RPMI8226 (cell line): ENCODE measurements around the gene MAML2.
A peak's percentile ranks its signal among the peaks of the same experiment; 100 is the strongest.

Experiments used
- DNase-seq: peaks from one replicate; pipeline ENCODE4 v3.0.0-alpha.2; 2015

Gene MAML2

GRCh38 chr11:96342961-96343711, at the start of gene MAML2:
MAML2 (minus strand) TSS chr11:96343195; CDS start chr11:96341895, 1,300 bp downstream.
- DNase-seq: peak; percentile 95

DNA sequence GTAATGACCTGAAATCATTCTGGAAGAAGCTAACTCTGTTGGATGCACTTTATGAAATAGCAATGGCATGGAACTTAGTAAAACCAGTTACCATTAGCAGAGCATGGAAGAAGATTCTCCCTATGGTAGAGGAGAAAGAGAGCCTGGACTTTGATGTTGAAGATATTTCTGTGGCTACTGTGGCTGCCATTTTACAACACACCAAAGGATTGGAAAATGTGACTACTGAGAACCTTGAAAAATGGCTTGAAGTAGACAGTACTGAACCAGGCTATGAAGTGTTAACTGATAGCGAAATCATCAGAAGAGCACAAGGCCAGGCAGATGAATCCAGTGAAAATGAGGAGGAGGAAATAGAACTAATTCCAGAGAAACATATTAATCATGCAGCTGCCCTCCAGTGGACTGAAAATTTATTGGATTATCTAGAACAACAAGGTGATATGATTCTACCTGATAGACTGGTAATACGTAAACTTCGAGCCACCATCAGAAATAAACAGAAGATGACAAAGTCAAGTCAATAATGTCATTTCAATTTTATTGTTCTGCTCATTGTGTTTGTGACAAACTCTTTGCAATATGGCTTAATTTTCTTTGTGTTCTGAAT, 48.8 kb upstream of the MAML2 start:
- DNase-seq: no peak

DNA sequence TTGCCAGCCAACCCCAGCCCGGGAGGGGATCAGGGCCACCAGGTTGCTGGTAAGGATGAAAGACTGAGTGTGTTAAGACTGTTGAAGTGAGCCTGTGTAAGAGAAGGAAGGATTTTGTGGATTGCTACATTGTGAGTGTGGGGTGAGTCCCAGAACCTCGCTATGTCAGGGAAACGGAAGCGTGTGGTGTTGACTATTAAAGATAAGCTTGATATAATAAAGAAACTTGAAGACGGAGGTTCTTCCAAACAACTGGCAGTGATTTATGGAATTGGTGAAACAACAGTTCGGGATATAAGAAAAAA, 47.4 kb upstream of the MAML2 start:
- DNase-seq: peak; percentile 11

- DNase-seq: peak; percentile 97
Measured at GRCh38 chr11:96389720-96390487, 46.9 kb upstream of the MAML2 start, which contains the start of the genes CCDC82 and JRKL. CCDC82 (minus strand) TSS chr11:96389912; CDS start chr11:96384747, 5,165 bp downstream. JRKL (plus strand) TSS chr11:96390013; CDS start chr11:96390650, 637 bp downstream.

DNA sequence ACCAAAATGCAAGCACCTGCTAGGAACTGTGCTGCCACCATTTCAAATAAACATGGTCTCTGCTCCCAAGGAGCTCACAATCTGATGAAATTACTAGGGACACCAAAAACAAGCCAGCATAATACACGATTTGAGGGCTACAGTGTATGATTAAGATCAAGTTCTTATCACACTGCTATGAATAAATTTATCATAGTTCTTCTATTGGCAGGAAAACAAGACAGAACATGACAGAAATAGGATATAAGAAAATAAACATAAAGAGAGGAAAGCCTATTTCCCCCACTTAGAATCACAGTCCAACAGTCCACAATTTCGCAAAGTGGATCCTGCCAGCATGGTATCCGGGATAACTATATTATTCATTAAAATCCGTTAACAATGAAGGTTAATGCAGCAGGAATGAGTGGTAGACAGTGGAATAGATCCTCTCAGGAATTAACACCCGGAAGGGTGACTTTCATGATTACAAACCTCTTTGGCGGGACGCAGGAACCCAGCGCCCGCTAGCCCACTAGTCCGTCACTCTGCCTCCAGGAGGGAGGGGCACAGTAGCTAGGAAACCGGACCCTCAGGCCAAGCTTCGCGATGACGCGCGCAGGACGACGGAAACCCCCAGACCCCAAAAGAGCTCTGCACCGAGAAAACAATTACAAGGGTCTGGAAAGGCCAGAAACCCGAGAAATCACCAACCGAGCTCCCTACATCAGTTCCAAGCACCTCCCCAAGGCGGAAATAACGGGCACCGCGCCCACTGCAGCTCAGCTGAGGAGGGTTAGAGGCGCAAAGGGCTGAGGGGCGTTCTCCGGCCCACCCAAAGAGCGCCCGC, 46.1 kb upstream of the MAML2 start:
- peak; percentile 79 for DNase-seq

GRCh38 chr11:96385187-96385586, 42.2 kb upstream of the MAML2 start:
- DNase-seq: no peak

DNA sequence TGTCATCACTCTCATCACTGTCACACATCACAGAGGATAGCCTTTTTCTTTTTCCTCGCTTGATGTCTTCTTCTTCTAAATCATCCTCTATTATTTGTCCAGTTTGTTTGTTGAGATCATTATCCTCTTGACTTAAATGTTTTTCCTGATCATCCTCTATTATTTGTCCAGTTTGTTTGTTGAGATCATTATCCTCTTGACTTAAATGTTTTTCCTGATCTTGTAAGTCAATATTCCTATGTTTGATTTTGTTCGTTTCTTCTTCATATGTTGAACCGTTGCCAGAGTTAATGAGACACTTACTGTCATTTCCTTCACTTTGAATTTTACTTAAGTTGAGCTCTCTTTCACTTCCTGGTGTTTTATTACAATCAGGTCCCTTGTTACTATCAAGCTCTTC, 41.2 kb upstream of the MAML2 start:
- DNase-seq: no peak

DNA sequence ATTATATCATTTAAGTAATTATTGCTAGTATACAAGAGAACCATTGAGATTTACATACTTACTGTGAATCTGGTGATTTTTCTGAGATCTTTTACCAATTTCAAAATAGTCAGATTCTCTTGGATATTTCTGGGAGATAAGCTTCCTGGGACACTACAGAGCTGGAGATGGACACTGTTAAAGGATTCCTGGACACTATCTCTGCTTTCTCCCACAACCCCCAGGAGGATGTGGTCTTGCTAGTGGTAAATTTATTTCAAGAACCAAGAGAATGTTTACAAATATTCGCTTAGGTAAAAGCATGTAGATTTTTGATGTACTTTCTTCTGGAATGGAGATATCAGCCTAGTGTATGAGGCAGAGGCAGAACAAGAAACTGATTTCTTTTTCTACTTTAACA, 33.8 kb upstream of the MAML2 start:
- DNase-seq: no peak

DNA sequence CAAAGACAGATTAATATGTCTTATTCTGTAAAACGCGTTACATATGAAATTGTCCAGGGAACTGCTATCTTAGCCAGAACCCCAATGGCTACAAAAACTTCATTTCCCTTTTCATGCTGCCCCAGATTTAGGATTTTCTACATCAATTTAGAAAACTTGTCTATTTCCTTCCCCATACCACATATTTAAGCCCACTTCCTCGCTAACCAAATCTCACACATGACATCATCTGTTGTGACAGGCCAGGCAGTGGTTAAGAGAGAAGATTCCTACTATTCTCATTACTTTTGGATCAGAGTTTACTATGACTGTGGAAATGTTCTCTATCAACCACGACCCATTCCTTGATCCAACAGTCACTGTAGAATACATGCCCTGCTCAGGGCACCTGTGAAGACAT, 30.8 kb upstream of the MAML2 start:
- no peak for DNase-seq

DNA sequence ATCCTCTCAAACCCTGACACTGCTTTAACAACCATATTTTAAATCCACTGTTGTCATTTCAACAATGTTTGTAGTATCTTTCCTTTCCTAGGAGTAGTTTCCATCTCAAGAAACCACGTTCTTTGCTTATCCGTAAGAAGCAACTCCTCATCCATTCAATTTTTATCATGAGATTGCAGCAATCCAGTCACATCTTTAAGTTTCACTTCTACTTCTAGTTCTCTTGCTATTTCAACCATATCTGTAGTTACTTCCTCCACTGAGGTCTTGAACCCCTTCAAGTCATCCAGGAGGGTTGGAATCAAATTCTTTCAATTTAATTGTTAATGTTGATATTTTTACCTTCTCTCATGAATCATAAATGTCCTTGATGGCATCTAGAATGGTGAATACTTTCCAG, 24.3 kb upstream of the MAML2 start:
- no peak for DNase-seq

- no peak for DNase-seq
Measured at GRCh38 chr11:96366024-96366423, 23.0 kb upstream of the MAML2 start.

DNA sequence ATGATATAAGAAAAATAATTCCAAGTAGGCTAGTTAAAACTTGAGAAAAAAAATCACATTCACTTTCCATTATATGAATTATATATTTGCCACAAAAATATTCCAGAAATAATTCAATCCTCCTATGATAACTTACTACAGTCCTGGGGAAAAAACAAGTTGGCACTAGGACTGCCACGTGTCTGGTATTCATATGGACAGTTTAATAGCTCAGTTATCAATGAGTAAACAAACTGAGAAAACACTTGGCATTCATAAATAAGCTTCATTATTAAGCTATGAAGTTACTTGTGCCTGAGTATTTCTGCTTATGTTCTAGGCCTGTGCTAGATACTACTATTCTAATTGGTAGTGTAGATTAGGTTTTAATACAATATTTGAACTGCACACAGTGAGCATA, 22.5 kb upstream of the MAML2 start:
- DNase-seq: no peak

- DNase-seq: no peak
Measured at GRCh38 chr11:96361778-96362177, 18.8 kb upstream of the MAML2 start.

DNA sequence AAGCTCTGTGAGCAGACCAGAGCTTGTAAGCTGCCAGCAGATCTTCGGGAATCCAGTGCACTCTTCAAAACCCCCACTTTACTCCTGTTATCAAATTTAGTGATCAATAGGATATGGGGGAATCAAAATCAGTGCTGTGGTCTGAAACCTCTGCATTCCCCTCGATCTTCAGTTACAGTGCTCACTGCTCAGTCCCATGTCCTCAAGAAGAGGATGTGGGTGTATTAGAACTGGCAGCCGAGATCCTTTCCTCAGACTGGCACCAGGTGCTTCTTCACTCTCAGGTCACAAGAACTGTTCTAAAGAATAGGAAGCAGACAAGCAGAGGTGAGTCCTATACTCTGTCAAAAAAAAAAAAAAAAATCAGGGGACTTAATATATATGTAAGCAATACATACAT, 15.3 kb upstream of the MAML2 start:
- no peak for DNase-seq

GRCh38 chr11:96357794-96358193, 14.8 kb upstream of the MAML2 start:
- no peak for DNase-seq

- no peak for DNase-seq
Measured at GRCh38 chr11:96356848-96357247, 13.9 kb upstream of the MAML2 start.

DNA sequence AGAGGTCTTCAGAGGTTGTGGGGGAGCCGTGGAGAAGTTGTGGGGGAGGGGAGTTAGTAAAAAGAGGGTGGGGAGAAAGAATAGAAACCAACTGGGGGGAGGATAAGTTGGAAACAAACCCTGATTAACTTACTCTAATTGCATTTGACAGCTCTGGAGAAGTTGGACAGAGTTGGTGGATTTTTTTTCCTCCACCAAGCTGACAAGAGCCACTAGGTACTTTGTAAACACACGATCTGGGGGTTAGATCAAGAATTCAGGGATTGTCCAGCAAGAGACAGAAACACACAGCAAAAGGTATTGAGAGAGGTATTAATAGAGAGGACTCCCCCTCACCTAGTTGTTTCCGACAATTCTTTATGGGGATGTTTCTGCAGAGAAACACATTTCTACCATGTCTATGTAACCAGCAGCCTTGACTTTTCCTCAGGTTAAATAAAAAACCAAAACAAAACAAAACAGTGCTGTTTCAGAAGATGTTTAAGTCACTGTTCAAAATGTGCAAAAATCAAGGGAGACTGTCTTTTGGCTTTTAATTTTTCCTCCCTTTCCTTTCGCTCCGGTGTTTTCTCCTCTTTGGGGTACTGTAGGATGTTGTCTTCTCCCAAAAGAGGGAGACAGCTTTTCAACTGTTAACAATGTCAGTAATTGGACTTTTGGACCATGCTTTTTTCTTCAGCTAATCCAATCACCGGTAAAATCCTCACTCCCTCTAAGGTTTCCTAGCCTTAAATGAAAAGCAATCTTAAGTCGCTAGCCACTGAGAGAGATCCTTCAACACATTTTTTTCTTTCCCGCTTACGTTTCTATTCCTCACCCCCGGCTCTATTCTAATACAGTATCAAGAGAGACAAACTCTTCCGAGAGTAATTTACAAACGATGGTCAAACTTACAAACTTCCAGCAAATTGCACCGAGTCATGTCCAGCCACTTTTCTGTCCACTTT, 708 bp downstream of the MAML2 start:
- DNase-seq: peak; percentile 33

DNA sequence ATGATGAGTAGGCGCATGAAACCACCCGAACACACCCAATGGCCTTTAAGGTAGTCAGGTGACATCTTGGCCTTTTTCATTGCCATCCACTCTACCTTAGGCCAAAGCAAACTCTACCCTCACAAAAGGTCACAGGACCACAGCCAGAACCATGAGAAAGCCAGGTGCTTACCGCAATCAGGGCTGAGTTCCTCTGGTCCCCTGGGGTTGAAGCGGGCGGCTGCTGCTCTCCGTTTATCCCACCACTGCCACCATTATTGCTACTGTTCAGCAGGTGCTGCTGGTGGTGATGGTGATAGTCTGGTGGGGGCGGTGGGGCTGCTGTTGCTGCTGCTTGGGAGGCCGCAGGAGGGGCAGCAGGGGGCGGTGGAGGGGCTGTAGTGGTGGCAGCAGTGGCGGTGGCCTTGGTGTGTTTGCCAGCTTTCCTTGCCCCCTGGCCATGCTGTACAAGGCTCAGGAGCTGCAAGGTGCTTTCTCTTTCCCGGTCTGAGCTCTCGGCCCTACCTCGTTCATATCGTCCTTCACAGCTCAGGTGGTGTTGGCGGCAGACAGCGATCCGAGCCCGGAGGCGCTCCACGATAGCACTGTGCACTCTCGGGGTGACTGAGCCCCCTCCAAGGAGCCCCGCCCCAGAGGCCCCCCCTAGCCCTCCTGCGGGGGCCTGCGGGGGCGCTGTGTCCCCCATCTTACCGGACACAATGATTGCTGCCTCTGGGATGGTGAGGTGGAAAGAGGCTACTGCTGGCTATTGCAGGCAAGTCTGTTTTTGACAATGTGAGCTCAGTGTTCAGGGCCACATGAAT, 1.6 kb downstream of the MAML2 start:
- DNase-seq: peak; percentile 81

GRCh38 chr11:96340555-96340885, 2.5 kb downstream of the MAML2 start:
- DNase-seq: no peak

GRCh38 chr11:96339706-96340554, 3.1 kb downstream of the MAML2 start:
- peak; percentile 27 for DNase-seq
